LNCAP (cell line): ENCODE data around the gene NCAPG2.

Source experiments
- TF ChIP-seq, protein P1 (sequence below): fragments of 450-650 bp; IDR thresholded peaks from 2 replicates; pipeline ENCODE4 v1.5.1; 2017; ENCODE audit warnings: mild to moderate bottlenecking

The NCAPG2 gene

DNA sequence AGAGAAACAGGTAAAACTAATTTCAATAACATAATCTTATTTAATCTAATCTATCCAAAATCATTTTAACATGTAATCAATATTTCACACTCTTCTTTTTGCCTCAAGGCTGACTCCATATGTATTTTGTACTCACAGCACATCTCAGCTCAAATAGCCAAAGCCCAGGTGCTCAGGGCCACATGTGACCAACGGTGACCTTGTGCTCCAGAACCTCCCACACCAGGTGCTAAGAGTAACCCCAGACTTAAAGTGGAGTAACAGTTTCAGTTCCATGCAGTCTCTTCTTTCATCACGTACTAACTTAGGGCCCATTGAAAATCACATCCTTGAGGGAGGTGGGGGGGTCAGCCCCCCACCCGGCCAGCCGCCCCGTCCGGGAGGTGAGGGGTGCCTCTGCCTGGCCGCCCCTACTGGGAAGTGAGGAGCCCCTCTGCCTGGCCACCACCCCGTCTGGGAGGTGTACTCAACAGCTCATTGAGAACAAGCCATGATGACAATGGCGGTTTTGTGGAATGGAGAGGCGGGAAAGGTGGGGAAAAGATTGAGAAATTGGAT lies 47.3 kb downstream of the NCAPG2 start:
- TF ChIP-seq, protein P1, sequence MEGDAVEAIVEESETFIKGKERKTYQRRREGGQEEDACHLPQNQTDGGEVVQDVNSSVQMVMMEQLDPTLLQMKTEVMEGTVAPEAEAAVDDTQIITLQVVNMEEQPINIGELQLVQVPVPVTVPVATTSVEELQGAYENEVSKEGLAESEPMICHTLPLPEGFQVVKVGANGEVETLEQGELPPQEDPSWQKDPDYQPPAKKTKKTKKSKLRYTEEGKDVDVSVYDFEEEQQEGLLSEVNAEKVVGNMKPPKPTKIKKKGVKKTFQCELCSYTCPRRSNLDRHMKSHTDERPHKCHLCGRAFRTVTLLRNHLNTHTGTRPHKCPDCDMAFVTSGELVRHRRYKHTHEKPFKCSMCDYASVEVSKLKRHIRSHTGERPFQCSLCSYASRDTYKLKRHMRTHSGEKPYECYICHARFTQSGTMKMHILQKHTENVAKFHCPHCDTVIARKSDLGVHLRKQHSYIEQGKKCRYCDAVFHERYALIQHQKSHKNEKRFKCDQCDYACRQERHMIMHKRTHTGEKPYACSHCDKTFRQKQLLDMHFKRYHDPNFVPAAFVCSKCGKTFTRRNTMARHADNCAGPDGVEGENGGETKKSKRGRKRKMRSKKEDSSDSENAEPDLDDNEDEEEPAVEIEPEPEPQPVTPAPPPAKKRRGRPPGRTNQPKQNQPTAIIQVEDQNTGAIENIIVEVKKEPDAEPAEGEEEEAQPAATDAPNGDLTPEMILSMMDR, result no peak

- TF ChIP-seq, protein P1, result no peak
Observed at GRCh38 chr7:158655931-158656441, 48.6 kb downstream of the NCAPG2 start.

DNA sequence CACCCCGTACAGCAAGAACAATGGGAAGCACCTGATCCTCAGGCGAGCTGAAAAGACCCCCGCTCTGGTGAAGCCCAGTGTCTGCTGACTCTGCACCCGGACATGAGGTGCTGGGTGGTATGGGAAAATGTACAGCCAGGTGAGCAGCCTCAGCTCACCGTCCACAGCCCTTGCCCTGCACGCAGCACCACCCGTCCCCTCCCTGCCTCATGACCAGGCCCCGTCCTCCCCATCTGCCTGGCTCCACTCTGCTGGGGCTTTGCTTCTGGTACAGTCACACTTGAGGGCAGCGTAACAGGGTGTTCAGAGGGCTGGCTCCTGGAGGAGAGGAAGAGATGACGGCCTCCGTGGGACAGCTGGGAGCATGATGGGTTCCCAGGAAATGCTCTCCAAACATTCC lies 49.1 kb downstream of the NCAPG2 start:
- TF ChIP-seq, protein P1, result no peak

DNA sequence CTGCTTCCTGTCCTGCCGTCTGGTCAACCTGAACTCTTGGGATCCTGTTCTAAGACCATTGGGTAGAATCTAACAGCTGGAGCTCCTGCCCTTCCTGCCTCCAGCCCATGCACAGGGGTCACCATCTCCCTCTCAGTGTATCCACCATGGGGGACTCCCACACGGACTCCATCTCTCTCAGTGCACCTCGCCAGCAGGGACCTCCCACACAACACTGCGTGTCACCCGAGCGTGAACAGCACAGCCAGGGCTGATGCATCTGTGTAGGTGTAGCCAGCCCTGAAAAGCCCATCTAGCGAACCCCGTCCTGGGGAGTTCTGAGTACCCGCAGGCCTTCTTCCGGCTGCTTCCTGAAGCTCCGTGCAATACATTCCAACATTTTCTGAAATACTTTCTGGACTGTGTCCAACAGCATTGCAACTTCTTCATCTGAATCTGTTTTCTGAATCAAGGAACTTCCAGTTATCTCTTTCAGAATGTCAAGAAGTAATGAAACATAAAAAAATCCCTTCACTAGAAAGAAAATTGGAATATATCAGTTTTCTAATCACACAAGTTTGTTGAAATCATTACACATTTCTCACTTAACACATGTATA lies 52.5 kb downstream of the NCAPG2 start:
- TF ChIP-seq, protein P1, result no peak

DNA sequence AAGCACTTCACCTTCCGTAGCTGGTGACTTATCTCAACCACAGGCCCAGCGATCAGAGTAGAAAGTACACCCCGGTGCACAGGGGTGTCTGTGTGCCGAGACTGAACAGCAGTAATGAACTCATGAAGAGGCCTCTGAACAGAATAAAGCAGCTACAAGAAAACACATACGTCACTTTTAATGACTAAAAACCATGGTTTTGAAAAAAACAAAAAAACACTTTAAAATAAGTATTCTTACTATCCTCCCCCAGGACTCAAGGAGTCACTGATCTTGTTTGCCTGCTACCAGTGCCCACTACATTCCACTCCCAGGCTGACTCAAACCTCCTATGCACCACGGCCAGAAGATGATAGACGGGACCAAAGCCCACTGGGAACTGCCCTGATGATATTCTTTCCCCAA lies 53.8 kb downstream of the NCAPG2 start:
- TF ChIP-seq, protein P1, result no peak

GRCh38 chr7:158649279-158649678 lies 55.3 kb downstream of the NCAPG2 start:
- TF ChIP-seq, protein P1, result no peak

GRCh38 chr7:158648787-158649186 lies 55.8 kb downstream of the NCAPG2 start:
- TF ChIP-seq, protein P1, result no peak

DNA sequence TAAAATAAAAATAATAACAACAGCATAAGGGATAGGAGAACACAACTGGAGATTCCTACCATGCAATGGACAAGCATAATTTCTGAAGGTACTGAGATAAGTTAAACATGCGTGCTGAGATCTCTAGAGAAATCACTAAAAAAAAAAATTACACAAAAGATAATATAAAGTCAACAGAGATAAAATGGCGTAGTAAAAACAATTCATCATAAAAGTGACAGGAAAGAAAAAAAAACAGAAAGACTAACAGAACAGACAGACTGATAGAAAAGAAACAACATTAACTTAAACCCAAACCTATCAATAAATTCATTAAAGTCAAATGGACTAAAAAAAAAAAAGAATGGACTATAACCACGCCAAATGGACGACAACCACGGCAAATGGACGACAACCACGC lies 56.4 kb downstream of the NCAPG2 start:
- TF ChIP-seq, protein P1, result no peak
